SHP77 treated with DMSO at 0.1 percent for 48 hours (cell line): ENCODE measurements around the gene P3H2.
"Not testable (repeated sequence)": the region's sequence is repeated elsewhere in the genome, so short reads cannot be mapped to it uniquely, and the experiment has no call there.

Experiments used
- DNase-seq: peaks from one replicate; lab custom pipeline; 2025; lab: John Stamatoyannopoulos, UW

The P3H2 gene

GRCh38 chr3:189982321-189982945, 138.3 kb downstream of the P3H2 start:
- DNase-seq: no peak

DNA sequence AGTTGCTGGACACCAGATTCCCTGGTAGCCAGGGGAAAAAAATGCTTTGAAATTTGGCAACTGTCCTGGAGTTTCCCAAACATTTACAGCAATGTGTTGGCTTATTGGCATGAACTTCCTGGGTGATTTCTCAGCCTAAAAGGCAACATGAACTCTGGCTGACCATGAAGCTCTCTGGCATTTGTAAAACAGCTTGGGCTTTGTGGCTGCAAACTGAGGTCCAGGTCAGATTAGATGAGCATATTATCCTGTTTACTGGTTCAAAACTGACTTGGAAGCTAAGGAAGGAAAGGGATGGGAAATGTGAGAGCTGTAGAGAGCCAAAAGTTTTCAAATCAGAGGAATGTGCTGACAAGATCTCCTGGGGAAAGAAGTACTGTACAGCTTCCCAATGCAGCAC, 139.0 kb downstream of the P3H2 start:
- no peak for DNase-seq

DNA sequence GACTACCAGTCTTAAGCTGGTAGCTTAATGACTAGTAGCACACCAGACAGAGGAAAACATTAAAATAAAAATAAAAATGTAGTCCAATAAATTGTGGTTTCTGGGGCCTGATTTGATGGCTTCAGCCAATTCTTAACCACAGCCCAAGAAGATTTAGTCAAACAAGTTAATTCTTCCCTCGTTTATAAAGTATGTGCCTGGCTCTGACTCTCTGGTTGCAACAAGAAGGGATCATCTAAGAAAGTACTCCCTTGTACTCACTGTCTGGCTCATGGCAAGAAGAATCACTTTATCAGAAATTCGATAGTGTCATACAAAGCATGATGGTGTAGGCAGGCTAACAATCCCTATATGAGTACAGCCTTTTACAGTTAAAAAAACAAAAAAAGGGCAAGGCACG, 141.9 kb downstream of the P3H2 start:
- no peak for DNase-seq

- DNase-seq: no peak
Observed at GRCh38 chr3:189977174-189977573, 143.5 kb downstream of the P3H2 start.

GRCh38 chr3:189975391-189975990, 145.2 kb downstream of the P3H2 start:
- DNase-seq: no peak

- DNase-seq: no peak
Observed at GRCh38 chr3:189974359-189974758, 146.3 kb downstream of the P3H2 start.

GRCh38 chr3:189967254-189967865, 153.3 kb downstream of the P3H2 start:
- DNase-seq: peak; percentile 24

- DNase-seq: no peak
Observed at GRCh38 chr3:189966843-189967242, 153.9 kb downstream of the P3H2 start.

GRCh38 chr3:189964623-189965332, 155.9 kb downstream of the P3H2 start:
- DNase-seq: no peak

- DNase-seq: no peak
Observed at GRCh38 chr3:189962466-189962865, 158.2 kb downstream of the P3H2 start.

DNA sequence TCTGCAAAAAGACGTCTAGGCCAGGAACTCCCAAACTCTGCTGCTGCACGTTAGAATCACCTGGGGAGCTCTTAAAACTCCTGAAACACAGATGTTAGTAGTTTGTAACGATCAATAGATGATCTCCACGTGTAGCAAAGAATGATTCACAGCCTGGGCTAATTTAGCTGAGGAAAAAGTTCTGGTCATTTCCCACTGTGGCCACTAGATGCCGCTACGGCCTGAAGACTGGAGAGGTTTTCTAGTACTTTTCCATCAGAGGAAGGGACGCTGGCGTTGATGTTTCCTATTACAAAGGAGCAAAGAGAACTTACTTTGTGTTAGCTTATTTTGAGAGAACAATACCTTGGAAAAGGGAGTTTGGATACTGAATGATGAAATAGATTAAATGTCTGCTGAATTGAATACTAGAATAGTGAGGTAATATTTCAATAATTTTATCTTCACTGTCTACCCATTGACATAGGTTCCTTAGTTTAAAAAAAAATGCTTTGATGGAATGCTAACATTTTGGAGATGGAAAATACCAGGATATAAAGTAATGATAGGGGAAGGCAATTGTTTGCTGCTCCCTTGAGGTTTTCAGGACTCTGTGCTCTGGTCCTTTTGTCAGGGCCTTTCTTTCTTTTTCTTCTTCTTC, 159.1 kb downstream of the P3H2 start:
- DNase-seq: peak; percentile 20

DNA sequence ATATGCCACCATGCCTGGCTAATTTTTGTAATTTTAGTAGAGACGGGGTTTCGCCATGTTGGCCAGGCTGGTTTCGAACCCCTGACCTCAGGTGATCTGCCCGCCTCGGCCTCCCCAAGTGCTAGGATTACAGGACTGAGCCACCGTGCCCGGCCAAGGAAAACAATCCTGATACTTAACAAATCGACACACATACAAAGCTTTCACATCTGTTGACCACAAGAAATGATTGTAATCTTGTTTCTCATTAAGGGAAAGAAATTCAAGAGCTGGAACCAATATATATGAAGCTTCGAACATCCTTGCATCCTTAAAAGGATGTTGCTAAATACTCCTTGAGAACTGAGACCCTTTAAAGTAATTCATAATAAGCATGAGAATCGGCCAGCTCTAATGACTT, 159.6 kb downstream of the P3H2 start:
- not testable (repeated sequence) for DNase-seq

GRCh38 chr3:189954733-189955665, 165.7 kb downstream of the P3H2 start:
- DNase-seq: no peak

- DNase-seq: no peak
Observed at GRCh38 chr3:189953551-189953950, 167.1 kb downstream of the P3H2 start.

- DNase-seq: no peak
Observed at GRCh38 chr3:189952272-189952671, 168.4 kb downstream of the P3H2 start.

DNA sequence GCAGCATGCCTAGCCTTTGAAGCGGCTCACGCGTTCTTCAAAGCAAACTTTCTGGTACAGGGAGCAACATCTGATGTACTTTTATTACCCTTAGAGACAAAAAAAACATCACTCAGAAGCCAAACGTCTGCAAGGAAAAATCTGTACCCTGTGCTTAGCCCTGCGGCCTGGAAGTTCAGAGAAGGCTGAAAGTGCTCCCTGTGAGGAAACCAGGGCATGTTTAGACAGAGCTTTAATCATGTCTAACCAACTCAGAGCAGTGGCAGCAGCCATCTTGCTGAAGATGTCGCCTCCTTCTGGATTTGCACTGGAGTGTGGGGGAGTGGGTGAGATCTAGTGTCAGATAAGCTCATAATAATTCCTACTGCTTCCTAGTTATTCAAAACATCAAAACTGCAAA, 170.4 kb downstream of the P3H2 start:
- DNase-seq: no peak

DNA sequence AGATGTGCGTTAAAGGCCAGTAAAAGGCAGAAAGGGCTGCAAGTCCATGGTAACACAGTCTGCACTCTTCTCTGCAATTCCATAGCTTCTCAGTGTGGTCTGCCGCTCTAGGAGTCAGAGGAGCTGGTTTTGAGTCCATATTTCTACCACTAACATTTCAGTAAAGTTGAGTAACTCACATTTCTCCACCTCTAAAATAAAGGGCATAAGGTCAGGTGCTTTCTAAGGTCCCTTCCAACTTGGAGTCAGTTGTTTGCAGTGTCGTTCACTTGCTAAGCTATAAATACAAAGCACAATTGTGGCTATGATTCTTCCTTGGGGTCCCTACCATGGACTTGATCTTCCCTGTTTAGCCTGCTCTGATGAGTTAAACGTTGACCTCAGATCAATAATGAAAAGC, 171.1 kb downstream of the P3H2 start:
- no peak for DNase-seq

GRCh38 chr3:189948724-189949045, 172.0 kb downstream of the P3H2 start:
- DNase-seq: no peak

GRCh38 chr3:189947948-189948723, 172.6 kb downstream of the P3H2 start:
- DNase-seq: peak; percentile 0

GRCh38 chr3:189947068-189947467, 173.6 kb downstream of the P3H2 start:
- DNase-seq: no peak
